GM19438 (cell line): Measurements from ENCODE around the gene GPR148.

Source experiments
- ATAC-seq: cut with Tn5 transposase; IDR thresholded peaks from one replicate; pipeline ENCODE4 v1.9.1; 2021; ENCODE audit warnings: low read depth; ENCODE audit not compliant: unreplicated experiment

Gene GPR148

DNA sequence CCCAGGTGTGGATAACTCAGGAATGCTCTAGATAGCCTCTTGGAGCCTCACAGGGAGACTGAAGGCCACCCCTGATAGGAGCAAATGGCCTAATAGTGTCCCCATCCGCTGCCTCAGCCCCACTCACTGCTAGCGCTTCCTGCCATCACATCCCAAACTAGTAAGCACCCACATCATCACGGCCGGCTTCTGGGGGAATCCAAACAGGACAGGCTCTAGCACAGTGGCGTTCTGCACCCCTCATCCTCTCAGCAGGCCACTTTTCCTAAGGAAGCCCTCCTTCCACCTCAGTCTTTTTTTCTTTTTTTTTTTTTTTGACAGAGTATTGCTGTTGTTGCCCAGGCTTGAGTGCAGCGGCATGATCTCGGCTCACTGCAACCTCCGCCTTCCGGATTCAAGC is 20.2 kb downstream of the GPR148 start:
- no peak for ATAC-seq

DNA sequence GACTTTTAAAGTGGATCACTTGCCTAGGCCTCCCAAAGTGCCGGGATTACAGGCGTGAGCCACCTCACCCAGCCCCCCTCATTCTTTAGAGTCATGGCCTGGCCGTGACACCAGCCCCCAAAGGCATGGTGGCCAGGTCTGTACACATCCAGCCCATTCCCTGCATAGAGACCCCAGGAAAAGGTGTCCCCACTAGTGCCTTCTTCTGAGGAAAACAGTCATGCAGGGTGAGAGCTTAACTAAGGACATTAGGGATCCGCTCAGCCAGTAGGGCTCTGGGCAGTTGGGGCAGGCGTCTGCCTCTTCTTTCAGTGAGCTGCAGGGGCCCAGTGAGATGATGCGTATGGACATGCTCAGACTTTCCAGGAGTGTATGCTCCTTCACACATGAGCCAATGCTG is 20.8 kb downstream of the GPR148 start:
- no peak for ATAC-seq

DNA sequence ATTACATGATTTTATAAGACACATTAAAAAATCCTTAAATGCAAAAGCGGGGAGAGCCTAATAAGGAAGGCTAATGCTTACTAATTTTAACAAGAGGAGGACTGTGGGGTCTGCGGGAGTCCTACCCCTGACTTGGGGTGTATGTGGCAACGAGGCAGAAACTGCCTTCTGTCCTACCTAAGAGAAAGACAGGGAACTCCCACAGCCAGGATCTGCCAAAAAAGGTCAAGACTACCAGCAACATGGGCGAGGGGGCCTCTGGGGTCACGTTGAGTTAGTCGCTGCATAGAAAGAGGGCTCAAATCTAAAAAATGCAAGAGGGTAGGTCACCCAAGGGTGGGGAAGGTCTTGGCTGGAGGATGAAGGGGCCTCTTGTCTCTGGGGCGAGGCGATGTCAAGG is 25.9 kb downstream of the GPR148 start:
- ATAC-seq: no peak

DNA sequence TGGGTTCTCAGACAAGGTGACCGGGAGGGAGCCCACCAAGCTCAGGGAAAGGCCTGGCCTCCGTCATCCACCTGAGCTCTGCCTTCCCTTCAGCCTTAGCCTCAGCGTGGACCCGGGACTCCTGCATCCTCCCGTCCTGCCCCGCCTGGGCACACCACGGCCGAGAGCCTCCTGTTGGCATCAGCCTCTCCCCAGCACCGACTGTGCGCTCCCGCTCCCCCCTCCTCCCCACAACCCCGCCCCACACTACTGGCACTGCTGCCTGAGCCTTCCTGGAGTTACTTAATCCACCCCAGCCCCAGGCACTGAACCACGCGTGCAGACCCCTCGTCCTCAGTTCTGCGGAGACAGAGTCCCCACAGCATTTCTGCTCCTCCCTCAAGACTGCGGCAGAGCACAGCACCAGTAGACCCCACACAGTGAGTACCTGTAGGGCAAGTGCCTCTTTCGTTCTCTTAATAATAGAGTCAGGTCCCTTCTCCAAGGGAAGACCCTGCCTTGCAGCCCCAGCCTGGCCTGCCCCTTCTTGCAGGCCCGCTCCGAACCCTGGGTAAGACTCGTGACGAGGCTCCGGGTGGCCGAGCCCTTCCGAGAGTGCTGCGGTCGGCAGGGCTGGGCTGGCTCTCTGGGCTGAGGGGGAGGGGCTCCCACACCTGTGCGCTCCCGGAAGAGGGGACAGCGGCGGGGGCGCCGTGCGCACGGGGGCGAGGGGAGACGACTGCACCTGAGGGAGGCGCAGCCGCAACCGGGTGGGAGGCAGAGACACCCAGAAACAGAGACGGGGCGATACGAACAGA is 26.6 kb downstream of the GPR148 start, which contains the start of gene AMER3:
TSS of gene AMER3 (plus strand) at position 285 of the 797 bp plus-strand sequence. CDS start 6,533 bp downstream, outside the sequence.
- ATAC-seq: no peak

DNA sequence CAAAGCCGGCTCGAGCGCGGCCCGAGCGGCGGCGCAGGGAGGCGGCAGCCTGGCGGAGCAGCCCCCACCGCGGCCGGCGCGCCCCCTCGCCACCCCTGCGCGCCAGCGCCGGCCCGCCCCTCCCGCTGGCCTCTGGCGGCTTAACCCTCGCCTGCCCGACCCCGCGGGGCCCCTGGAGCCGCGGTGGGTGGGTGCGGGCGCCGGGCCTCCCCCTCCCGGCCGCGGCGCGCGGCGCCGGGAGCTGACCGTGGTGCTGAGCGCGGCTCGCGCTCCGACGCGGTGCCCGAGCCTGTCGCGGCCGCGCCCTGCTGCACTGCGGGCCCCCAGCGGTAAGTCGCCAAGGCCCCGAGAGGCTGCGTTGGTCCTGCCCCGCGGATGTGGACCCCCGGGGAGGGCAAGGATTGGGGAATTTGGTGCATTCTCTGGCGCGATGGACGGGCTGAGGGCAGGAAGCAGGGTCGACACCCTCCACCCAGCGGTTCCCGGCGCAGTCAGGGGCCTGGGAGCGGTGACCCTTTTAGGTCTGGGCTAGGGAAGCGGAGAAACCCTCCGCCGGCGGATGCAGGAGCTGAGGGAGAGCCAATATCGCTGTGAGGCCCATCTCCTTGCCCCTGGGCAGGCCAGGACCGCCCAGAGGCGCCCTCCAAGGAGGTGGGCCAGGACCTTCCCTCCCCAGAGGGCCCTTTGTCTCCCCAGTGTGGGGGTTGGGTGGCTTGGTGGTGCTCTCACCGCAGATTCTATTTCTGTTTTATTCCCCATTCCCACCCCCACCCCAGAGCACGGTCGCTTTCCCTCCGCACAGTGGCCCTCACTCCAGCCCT is 27.4 kb downstream of the GPR148 start:
- ATAC-seq: no peak

DNA sequence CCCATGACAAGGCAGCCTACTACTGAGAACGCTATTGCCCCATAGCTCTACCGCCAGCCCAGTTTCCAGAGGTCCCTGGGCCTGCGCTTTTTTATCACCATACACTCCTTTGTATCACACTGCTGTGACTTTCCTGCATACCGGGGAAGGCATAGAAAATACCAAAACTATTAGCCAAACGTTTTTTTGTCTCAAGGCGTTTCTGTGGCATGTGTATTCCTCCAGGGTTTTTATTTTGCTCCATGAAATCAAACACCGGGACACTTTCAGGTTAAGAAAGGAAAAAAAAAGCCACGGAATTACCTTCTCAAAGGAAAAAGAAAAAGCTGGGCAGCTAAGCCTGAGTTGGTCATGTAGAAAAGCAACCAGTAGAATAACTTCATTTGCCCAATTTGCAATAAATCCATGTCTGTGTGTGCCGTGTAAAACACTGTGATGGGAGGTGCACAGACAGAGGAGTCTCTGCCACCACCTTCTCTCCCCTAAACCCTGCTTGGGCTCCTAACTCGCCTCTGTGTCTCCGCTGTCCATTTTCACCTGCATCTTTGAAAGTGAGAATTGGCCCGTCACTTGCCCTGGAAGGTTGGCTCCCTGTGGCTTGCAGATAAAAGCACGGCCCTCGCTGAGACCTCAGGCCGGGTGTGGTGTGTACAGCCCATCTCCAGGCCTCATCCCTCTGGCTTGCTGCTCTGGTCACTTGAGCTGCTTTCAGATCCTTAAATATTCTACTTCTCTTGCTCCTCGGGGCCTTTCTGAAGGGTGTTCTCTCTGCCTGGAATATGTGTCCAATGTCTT is 28.2 kb downstream of the GPR148 start:
- no peak for ATAC-seq

DNA sequence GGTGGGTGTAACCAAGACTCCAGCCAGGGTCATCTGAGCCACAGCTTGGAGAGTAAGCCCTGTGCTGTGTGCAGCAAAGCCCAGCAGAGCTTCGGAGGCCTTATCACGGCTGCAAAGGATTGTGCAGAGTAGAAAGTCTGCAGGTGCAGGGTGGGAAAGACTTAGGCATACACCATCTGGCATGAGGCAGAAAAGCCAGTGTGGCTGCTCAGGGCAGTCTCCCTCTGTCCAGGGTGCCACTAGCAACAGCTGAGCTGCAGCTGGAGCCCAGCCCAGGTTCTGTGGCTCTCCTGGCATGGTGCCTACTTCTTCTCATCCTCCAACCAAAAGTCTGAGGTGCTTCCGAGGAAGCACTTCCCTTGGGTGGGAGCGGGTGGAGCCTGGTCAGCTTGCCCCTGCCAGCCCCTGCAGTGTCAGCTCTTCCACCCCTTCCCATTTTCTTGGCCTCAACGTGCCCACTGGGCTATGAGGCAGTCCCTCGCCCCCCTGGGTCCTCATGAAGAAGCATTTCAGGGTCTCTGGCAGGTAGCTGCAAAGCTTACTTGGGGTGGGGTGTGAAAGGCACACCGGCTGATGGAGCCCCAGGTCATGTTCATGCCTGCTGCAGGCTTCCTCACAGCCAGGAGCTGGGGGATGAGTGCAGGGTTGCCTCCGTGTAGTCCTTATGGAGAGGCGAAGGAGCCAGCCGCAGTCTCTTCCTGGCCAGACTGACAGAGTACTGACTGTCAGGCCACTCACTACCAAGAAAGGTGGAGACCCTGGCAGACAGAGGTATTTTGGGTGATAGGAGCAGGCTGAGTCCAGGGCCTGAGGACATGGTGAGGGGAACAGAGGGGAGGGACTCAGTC is 31.3 kb downstream of the GPR148 start:
- no peak for ATAC-seq

DNA sequence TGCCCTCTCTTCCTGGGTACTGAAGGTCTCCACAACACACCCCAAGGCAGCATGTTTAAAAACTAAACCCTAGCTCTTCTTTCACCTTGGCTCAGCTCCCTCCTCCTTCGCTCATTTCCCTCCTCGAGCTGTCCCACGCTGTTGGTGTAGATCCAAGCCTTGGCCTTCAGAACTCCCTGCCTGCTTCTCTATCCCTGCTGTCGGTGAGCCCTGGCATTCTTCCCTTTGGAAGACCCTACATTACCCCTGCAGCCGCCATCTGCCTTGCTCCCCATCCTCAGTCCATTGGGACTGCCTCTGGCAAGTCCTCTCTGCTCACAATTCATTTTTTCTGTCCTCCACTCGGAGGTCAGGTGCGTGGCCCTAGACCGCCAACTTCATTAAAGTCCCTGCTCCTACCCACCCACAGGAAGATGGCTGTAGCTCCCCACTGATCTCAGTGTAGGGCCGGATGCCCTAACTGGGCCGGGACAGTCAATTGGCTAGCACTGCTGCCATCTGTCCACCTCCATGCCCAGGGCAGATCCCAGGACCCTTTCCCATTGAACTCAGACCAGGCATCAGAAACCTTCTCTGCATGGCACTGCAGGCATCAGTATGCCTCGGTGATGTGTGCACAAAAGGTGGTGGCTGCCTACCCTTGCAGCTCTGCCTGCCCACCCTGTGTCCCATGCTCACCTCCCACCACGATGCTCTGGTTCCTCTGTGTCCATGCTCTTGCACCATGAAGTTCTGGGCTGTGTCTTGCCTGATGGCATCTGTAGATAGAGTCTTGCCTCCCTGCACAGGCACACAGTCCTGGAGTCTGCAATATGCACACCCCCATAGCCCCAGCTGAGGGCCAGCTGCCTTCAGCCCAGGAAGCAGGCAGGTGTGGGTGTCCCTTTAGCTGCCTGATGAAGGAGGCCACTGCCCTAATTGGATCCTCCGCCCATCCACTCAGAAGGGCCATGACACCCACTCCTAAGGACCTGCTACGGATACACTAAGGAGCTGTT is 32.2 kb downstream of the GPR148 start:
- no peak for ATAC-seq

DNA sequence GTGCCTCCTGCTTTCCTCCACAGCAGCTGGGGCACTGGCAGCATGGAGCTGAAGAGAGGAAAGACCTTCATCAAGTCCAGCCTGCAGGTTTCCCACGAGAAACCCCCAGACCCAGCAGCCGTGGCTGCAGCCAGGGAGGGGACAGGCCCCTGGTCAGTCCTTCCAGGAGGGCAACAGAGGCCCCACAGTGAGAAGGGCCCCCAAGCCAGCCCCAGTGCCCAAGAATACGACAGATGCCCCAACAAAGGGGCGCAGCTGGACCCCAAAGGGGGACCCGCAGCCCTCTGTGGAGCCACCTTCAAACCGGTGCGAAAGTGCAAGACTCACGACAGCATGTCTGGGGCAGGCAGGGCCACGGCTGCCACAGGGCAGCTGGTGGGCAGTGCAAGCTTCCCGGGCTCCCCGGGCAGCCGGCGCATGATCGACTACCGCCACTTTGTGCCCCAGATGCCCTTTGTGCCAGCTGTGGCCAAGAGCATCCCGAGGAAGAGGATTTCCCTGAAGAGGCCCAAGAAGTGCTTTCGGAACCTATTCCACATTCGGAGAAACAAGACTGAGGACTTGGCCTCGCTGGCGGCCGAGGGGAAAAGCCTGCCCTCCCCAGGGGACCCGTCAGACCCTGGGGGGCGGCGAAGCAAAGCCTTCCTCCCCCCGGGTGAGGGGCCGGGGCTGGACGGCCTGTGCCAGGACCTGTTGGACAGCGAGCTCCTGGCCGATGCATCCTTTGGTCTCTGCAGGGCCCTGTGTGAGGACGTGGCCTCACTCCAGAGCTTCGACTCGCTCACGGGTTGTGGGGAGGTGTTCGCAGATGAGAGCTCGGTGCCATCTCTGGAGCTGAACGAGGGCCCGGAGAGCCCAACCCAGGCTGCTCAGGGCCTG is 33.4 kb downstream of the GPR148 start:
- ATAC-seq: no peak

DNA sequence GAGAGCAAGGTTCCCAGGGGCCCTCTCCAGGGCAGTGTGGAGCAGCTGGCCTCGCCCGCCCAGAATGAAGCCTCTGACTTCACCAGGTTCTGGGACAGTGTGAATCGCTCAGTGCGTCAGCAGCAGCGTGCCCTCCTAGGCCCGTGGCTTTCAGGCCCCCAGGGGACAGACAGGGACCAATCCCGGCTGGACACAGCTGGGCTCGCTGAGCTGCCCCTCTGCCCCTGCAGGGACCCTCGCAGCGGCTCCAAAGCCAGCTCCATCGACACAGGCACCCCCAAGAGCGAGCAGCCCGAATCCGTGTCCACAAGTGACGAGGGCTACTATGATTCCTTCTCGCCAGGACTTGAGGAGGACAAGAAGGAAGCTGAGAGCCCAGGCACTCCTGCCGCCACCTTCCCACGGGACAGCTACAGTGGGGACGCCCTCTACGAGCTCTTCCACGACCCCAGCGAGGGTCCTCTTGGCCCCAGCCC is 34.1 kb downstream of the GPR148 start:
- ATAC-seq: no peak

DNA sequence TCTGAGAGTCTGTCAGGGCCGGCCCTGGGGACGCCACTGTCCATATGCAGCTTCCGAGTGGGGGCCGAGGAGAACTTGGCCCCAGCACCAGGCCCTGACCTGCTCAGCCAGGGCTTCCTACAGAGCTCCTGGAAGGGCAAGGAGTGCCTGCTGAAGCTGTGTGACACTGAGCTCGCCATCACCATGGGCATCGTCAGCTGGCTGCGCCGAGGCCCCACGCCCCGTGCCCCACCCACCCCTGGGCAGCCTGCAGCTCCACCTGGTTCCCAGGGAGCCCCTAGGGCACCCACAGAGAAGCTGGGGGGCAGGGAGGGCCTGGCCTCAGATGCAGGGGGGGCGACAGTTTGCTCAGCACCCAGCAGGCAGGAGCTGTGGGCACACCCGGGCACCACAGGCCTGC is 34.5 kb downstream of the GPR148 start:
- ATAC-seq: no peak

DNA sequence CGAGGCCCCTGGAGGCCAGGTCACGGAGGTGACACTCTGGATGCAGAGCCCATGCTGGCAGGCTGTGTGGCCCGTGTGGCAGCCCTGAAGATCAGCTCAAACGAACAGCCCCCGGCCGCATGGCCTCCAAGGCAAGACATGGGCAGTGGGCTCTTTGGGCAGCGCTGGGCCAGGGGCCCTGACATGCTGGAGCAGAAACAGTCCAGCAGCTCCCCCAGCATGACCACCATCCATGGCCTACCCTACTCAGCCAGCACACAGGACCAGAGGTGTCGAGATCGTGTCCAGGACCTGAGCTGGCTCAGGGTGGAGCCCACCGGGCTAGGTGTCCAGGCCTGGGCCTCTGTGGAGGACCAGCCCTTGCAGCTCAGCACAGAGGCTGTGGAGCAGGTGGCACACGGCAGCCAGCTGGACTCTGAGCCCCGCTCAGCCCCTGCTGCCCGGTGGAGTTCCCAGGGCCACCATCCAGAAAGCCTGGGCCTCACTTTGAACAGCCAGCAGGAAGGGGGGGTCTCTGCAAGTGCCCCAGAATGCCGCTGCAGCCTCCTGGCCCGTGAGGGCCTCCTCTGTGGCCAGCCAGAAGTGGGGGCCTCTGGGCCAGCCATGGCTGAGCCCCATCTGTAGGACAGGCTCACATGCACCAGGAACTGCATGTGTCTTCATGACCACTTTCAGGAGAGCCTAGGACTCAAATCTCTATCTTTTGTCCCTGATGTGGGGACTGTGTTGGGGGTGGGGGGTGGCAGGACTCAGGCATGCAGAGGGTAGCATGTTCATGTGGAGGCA is 35.4 kb downstream of the GPR148 start:
- no peak for ATAC-seq

DNA sequence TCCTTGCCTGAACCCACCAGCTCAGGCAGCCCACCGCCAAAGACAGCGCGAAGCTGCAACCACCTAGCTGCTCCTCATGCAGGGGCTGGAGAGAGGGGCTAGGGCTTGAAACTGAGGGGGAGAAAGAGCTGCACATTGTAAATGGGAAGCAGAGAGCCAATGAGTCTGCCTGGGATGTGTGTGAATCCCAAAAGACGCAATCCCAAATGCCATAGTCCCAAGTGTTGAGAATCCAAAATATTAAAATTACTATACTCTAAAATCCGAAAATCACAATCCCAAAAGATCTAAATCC is 35.9 kb downstream of the GPR148 start:
- ATAC-seq: no peak

DNA sequence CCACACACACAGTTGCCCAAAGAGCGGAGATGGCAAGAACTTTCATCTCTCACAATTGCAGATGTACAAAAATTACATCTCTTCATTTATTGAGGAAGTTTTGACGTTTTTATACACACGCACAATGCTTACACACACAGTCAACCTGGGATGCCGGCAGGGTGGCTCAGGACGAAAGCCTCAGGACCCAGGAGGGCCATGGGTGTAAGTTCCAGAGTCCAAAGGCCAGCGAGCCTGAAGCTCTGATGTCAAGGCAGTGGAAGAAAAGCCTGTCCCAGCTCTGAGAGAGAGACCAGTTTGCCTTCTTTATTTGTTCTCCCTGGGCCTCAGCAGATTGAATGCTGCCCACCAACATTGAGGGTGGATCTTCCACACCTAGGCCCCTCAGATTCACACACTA is 36.6 kb downstream of the GPR148 start:
- no peak for ATAC-seq

DNA sequence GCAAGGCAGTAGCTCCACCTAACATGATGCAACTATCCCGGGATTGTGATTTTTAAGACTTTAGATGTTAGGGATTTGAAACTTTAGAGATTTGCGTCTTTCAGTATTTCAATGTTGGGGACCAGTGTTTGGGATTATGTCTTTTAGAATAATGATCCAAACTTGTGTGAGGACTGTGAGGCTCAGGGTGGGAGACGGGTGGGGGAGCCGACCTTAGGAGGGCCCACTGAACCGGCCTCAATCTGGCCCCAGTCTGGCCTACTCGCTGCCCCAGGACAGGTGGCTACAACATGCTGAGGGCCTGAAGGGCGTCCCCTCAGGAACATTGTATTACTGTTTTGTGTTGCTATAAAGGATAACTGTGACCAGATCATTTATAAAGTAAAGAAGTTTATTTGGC is 37.2 kb downstream of the GPR148 start:
- no peak for ATAC-seq

DNA sequence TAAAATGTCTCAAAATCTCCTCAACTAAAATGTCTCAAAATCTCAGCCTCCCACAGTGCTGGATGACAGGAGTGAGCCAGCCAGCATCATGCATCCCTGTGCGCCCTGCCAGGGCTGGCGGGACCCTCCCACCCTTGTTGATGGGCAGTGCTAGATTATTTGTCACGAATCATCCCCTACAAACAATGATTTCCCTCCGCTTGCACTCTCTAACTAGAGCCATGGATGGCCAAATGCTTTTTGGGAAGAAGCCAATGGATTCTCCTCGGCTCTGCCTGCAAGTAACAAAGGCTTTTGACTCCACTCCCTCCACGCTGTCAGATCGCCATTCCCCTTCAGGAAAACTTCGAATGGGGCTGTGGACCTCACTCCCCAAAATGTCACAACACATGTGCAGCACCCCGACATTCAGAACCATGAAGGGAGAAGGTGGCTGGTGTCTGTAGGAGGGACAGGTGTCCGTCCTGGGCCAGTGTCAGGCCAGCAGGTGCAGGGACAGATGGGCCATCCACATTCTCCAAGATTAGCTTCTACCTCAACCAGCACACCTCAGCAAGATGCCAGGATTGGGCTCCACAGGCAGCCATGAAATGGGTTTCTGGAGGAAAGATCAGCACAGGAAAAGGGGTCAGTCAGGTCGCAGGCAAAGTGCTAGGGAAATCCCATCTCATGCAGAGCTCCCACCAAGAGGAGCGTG is 38.0 kb downstream of the GPR148 start:
- no peak for ATAC-seq

DNA sequence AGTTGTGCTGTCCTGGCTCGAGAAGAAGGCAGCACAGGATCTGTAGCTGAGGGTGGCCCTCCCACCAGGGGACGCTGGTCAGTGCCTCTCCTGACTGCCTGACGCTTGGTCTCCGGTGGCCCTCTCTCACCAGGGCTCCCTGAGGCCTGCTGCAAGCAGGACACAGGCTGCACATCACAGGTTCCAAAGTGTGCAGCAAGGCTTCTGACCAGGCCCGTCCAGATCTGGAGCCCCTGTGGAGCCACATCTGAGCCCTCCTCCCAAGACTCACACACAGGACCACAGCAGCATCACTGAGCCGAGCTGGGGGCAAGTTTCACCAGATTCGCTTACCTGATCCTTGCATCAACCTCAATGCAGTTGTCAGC is 38.5 kb downstream of the GPR148 start:
- no peak for ATAC-seq
